Breast epithelium (tissue), 4 donors: ENCODE measurements around the gene RDX. TPM values are rescaled to one million over a fixed set of nuclear protein-coding genes. Genes with fewer than 3 reads are reported as not detected.

ENCODE experiments used
- DNase-seq, 2 donors: peaks; one replicate each; pipeline ENCODE4 v3.0.0-alpha.2; 2019; ENCODE audit warnings: low spot score in 2 of 2
- H3K27ac ChIP-seq, 2 donors: fragments of 200-600 bp; sonication (generic) in 1 of 2; one replicate each; pipeline ENCODE4 v1.5.1; 2016 to 2019; ENCODE audit warnings: mild to moderate bottlenecking in 1 of 2
- H3K27me3 ChIP-seq, 2 donors: fragments of 200-600 bp; sonication (generic) in 1 of 2; one replicate each; pipeline versions ENCODE4 v1.5.1 to v1.6.0; 2017 to 2019; ENCODE audit warnings: control low read depth in 1 of 2, mild to moderate bottlenecking in 1 of 2
- H3K36me3 ChIP-seq: fragments of 200-600 bp; one replicate; pipeline ENCODE4 v1.5.1; 2019
- H3K4me1 ChIP-seq, 2 donors: fragments of 200-600 bp; sonication (generic); one replicate each; pipeline ENCODE4 v1.5.1; 2016 to 2019; ENCODE audit warnings: control low read depth in 1 of 2
- H3K4me3 ChIP-seq, 3 donors: fragments of 200-600 bp; sonication (generic); 1 replicate in 2 of 3; 2 replicates in 1 of 3; pipeline ENCODE4 v1.5.1; 2016 to 2019; ENCODE audit warnings: mild to moderate bottlenecking in 3 of 3, moderate library complexity in 2 of 3
- H3K9me3 ChIP-seq, 2 donors: fragments of 200-600 bp; sonication (generic) in 1 of 2; one replicate each; pipeline ENCODE4 v1.5.1; 2016 to 2019; ENCODE audit warnings: control low read depth in 1 of 2
- CTCF ChIP-seq, 3 donors: fragments of 450-650 bp; IDR thresholded peaks; one replicate each; pipeline ENCODE4 v1.5.1; 2016 to 2017; ENCODE audit warnings: antibody characterized with exemption in 3 of 3, mild to moderate bottlenecking in 3 of 3, moderate library complexity in 3 of 3
- POLR2A ChIP-seq: fragments of 450-650 bp; IDR thresholded peaks from one replicate; pipeline ENCODE4 v1.6.1; 2016; ENCODE audit warnings: antibody characterized with exemption, mild to moderate bottlenecking, moderate library complexity
- POLR2AphosphoS5 ChIP-seq, 3 donors: sonication (generic); formaldehyde crosslinking; IDR thresholded peaks; one replicate each; pipeline ENCODE4 v1.6.1; 2017; ENCODE audit warnings: antibody characterized with exemption in 3 of 3
- intact Hi-C: fragments of 100-400 bp; cut with DNase I; formaldehyde crosslinking; loops from one replicate; pipeline ENCODE4 v1.15.1; 2023; ENCODE audit warnings: low total_unique reads
- total RNA-seq, 3 donors: library from RNA; depleted of rRNA; stranded (reverse); fragments of >200 nt; gene quantifications; one replicate each; pipeline ENCODE4 v1.1.0, GENCODE V29; 2016

Gene RDX
- total RNA-seq, 3 donors from 2014 or later: 53.4 to 88.7 (median 53.7) TPM

DNA sequence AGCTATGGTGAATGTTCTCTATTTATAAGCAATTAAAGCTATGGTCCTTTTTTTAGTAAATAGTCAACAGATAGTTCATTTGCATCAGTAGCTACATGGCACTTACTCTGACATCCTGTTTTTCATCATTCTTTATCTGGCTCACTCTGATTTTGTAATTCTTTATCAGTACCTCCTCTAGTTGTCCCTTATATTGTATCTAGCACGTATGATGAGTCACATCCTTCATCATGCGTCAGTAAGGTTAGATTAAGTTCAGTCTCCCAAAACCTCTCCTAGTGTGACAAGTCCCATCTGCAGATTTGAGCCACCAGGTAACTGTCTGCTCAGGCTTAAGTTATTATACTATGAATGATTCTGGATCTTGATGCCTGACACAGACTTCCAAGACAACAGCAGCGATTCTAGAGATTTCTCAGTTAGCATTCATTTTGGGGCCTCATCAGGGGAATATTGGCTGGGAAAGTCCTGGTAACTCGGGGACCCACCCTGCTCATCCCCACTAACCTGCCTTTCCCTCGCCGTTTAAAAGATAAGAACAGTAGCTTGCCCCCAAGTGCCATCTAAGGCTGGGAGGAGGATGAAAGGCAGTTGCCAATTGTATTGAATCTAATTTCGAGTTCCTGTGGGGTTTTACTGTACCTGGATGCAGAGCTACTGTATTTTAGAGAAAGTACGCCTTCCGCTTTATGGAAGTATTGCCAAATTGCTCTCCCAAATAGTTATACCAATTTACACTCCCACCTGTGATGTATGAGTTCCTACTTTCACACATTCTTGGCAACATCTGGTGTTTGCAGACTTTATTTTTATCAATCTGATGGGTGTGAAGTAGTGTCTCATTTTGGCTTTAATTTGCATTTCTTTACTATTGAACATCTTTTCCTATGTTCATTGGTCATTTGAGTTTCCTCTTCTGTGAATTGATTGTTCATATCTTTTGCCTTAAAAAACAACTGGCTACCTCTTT, 147.4 kb downstream of the RDX start:
- no peak for DNase-seq
- Histone ChIP-seq H3K27me3 (no peaks in the 10 kb centered on the region), H3K4me3 (no peak overlapping the region), H3K4me1 (no peaks in the 10 kb centered on the region), H3K27ac (no peak overlapping the region), H3K9me3 (no peaks in the 10 kb centered on the region), H3K36me3 (no peaks in the 10 kb centered on the region)
- no peak for TF ChIP-seq CTCF (IDR thresholded peaks at IDR 0.05)
- intact Hi-C loops: no loop called here

DNA sequence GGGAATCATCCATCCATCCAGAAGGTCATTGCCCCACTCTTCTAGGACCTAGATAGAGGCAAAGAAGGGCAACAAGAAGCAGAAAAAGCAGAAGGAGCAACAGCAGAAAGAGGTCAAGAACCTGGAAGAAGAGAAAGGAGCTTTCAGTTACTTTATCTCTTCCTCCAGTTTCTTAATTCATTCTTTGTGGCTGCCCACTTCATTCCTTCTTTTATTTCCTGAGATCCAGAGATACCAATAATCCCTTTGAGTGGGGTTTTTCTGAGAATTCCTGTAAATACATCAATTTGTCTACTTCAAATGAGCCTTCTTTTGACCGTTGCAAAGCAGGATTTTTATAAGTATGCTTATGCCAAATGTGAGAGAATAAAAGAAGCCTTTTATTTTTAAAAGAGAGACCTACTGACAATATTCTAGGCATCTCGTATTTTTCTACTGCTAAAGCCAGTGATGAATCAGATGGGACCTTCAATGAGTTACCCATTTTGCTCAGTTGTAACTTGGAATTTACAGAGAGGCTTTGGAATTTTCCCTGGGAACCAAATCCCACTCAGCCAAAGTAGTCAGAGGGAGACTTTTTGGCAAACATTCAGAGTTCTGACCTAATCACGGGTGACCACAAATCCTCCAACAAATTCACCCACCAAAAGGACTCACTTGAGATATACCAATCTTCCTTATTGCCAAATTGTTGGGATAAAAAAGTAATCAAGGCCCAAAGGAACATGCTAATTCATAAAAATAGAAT, 148.3 kb downstream of the RDX start:
- TF ChIP-seq POLR2AphosphoS5 (IDR thresholded peaks at IDR 0.05): no peak
- no peak for TF ChIP-seq POLR2A
- no peak for TF ChIP-seq CTCF (IDR thresholded peaks at IDR 0.05)
- no peaks in the 10 kb centered on the region for H3K27me3 ChIP-seq
- H3K4me3 ChIP-seq: no peak overlapping the region
- H3K36me3 ChIP-seq: no peaks in the 10 kb centered on the region
- no peaks in the 10 kb centered on the region for H3K9me3 ChIP-seq
- no peaks in the 10 kb centered on the region for H3K4me1 ChIP-seq
- DNase-seq: no peak
- intact Hi-C loops: no loop called here
- H3K27ac ChIP-seq: no peak overlapping the region

GRCh38 chr11:110141812-110142211, 154.6 kb downstream of the RDX start:
- no peak for TF ChIP-seq CTCF (IDR thresholded peaks at IDR 0.05)
- no peak for TF ChIP-seq POLR2A
- TF ChIP-seq POLR2AphosphoS5 (IDR thresholded peaks at IDR 0.05): no peak
- H3K4me1 ChIP-seq: no peaks in the 10 kb centered on the region
- no peaks in the 10 kb centered on the region for H3K36me3 ChIP-seq
- intact Hi-C loops: no loop called here
- H3K4me3 ChIP-seq: no peak overlapping the region
- no peaks in the 10 kb centered on the region for H3K9me3 ChIP-seq
- DNase-seq: no peak
- no peak overlapping the region for H3K27ac ChIP-seq
- H3K27me3 ChIP-seq: no peaks in the 10 kb centered on the region

DNA sequence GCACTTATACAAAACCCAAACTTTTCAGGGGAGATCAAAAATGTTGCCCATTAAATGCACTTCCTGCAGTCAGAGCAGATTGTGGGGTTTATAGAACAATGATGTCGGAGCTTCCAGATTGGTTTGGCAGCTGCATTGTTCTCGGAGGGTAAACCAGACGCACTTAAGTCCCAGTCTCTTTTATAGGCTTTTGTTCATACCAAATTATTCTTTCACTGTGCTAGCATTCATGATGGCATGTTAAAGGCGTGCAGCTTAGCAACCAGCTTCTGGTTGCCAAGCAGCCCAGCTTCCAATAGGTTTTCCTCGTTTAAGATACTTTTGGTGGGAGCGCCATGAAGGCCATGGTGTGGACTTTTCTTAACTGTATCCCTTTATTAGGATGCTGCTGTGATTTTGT, 162.3 kb downstream of the RDX start:
- Histone ChIP-seq H3K4me1 (no peaks in the 10 kb centered on the region), H3K36me3 (no peaks in the 10 kb centered on the region), H3K27ac (no peak overlapping the region), H3K27me3 (no peaks in the 10 kb centered on the region), H3K9me3 (no peaks in the 10 kb centered on the region), H3K4me3 (no peak overlapping the region)
- DNase-seq: no peak
- TF ChIP-seq POLR2A (no peak), POLR2AphosphoS5 (IDR thresholded peaks at IDR 0.05) (no peak), CTCF (IDR thresholded peaks at IDR 0.05) (no peak)
- intact Hi-C loops: no loop called here

GRCh38 chr11:110133160-110133559, 163.3 kb downstream of the RDX start:
- no peaks in the 10 kb centered on the region for H3K27me3 ChIP-seq
- no peak overlapping the region for H3K27ac ChIP-seq
- H3K4me1 ChIP-seq: no peaks in the 10 kb centered on the region
- no peak for DNase-seq
- H3K4me3 ChIP-seq: no peak overlapping the region
- TF ChIP-seq POLR2A (no peak), POLR2AphosphoS5 (IDR thresholded peaks at IDR 0.05) (no peak), CTCF (IDR thresholded peaks at IDR 0.05) (no peak)
- H3K36me3 ChIP-seq: no peaks in the 10 kb centered on the region
- H3K9me3 ChIP-seq: no peaks in the 10 kb centered on the region
- intact Hi-C loops: no loop called here
